Activated CD4-positive, alpha-beta T cell treated with anti-CD3 and anti-CD28 coated beads, Interleukin-2, amount 50 U/mL, for 4 hours (primary cell): ENCODE data around the gene DOCK10.

Experiments
- DNase-seq, 2 experiments: peaks; one replicate each; pipeline ENCODE4 v3.0.0-alpha.2; 2020

The DOCK10 gene

GRCh38 chr2:224869601-224870233, 172.6 kb downstream of the DOCK10 start:
- no peak for DNase-seq

GRCh38 chr2:224865016-224865415, 177.3 kb downstream of the DOCK10 start:
- DNase-seq: no peak

DNA sequence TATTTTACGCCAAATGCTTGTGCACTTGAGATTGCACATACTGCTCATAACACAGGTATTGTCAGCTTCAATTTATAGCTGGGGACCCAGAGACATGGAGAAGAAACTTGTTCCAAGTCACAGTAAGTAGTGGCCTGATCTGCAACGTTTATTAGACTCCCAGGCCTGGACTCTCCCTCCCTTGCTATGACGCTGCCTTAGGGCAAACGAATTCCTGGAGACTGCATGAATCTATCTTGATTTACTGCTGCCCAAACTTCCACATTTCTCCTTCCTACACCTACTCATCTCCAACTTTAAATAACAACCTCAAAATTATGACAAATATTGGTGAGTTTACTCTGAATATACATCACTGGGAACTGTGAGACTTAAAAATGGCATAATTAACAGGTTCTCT, 181.0 kb downstream of the DOCK10 start:
- DNase-seq: no peak

- no peak for DNase-seq
Observed at GRCh38 chr2:224860786-224861185, 181.5 kb downstream of the DOCK10 start.

DNA sequence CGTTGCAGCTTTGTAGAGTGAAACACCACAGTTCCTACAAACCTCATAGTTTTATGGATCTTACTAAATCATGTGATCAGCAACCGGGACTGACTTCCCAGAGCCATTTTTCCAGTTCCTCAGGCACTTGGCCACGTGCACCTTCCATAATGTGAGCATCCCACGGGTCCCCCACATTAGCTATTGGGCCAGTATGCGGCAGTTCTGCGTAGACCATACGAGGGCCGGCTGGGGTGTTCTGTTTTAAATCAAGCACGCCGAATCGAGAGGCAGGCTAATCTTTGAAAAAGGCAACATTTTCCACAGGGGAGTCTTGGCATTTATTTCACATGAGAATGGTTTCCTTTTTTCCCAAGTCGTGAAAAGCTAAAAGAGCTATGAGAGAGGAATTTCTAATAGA, 190.5 kb downstream of the DOCK10 start:
- DNase-seq: no peak

- DNase-seq: no peak
Observed at GRCh38 chr2:224850081-224850480, 192.2 kb downstream of the DOCK10 start.

DNA sequence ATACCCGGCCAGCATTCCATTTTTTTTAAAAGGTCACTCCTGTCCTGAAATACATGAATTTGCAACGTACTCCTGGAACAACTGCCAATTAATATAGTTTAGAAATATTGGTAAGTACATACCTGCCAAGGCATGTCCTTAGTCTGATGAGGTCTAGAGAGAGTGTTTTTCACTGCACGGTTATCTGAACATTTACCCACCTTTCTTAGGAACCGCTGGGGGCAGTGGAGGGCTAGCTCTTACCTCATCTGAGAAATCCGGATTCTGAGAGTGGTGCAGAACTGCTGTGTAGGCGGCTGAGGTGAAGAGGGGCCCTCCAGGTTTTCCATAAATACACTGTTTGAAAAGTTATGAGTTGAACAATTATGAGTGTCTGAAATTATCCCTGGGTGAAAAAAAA, 193.0 kb downstream of the DOCK10 start:
- DNase-seq: no peak

DNA sequence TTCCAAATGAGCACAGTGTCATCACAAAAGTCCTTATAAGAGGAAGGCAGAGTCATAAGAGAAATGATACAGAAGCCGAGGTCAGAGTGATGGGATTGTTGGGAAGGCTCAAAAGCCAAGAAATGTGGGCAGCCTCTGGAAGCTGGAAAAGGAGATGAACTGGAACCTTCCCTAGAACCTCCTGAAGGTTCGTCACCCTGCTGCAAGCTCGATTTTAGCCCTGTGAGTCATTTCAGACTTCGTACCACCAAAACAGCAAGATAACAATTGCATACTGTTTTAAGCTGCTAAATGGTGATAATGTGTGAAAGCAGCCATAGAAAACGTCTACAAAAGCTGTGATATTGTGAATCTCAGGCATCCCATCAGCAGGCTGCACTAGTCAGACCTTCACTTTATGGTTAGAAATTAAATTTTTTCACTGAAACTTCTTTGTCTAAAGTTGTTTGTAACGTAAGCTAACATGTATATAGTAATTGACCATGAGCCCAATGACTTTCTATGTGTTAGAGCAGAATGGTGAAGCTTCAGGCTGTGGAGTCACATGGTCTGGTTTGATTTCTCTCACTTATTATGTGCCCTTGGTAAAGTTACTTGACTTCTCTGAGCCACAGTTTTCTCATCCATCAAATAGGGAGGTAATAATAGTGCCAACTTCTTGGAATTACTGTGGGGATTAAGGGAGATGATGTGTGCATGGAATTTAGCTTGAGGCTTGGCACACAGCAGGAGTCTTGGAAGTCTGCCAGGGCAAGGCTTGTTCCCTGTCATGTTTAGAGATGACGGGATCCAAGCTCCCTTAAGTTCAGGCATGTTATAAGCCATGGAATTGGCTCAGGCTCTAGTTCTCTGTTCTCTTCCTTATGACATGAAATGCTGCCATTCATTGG, 194.1 kb downstream of the DOCK10 start:
- DNase-seq: no peak

- DNase-seq: no peak
Observed at GRCh38 chr2:224847381-224847780, 194.9 kb downstream of the DOCK10 start.

DNA sequence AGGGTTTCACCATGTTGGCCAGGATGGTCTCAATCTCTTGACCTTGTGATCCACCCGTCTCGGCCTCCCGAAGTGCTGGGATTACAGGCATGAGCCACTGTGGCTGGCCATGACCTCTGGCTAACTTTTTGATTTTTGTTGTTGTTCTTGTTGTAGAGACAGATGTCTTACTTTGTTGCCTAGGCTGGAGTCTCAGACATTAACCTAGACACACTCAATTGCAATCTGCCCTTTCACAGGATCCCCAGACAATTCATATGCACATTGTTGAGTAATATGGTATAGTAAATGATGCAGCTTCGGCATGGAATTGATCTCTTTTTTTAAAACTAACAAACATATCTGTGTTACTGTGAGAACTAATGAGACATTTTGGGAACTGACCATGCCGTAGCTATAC, 195.6 kb downstream of the DOCK10 start:
- no peak for DNase-seq

- no peak for DNase-seq
Observed at GRCh38 chr2:224846161-224846560, 196.1 kb downstream of the DOCK10 start.

- no peak for DNase-seq
Observed at GRCh38 chr2:224843141-224843540, 199.1 kb downstream of the DOCK10 start.

- DNase-seq: no peak
Observed at GRCh38 chr2:224841910-224842309, 200.4 kb downstream of the DOCK10 start.

GRCh38 chr2:224838335-224838734, 203.9 kb downstream of the DOCK10 start:
- no peak for DNase-seq

- DNase-seq: no peak
Observed at GRCh38 chr2:224837558-224837957, 204.7 kb downstream of the DOCK10 start.

- DNase-seq: no peak
Observed at GRCh38 chr2:224837066-224837465, 205.2 kb downstream of the DOCK10 start.

GRCh38 chr2:224836263-224836662, 206.0 kb downstream of the DOCK10 start:
- no peak for DNase-seq

DNA sequence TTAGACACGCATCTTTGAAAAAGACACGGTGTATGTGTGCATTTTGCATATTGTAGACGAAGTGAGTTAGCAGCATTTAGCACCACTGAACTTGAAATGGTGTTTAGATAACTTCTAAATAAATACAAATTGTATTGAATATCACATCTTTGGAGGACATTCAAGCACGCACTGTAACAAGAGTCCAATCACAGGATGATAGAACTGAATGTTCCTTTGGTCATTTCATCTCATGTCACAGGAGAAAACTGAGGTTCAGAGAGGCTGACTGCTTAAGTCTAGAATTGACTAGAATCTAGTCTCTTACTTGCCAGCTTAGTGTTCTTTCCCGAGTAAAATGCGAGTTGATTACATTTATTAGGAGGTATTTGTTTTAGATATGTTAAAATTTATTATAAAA, 206.9 kb downstream of the DOCK10 start:
- no peak for DNase-seq

DNA sequence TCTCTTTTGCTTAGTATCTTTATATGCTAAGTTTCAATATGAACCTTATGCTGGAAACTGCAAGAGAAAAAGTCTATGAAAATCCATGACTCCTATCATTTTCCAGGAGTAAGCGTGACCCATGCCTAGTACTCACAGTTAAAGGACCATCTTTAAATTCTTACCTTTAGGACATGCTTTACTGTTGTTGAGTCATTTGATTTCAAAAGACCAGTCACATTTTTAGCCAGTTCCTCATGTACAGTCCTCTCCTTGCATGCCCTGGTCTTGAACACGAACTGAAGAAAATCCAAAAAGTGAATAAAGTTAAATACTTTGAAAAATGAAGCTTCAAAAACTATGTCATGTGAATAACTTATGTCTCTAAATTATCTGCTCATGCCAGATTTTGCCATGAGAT, 208.3 kb downstream of the DOCK10 start:
- no peak for DNase-seq

DNA sequence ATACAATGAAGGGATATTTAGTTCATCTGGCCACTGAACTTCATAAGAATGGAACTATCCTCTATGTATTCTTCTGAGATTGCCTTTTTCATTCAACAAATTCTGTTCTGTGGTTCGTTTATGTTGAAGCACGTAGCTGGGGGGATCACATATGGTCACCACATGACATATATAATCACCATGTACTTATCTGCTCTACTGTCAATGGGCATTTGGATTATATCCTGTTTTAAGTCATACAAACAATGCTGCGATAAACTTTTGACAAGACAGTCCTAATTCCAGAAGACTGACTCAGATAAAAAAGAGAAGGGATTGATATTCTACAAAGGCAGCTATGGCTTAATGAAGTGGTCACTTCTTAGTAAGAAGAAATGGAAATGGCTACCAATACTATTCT, 210.1 kb downstream of the DOCK10 start:
- no peak for DNase-seq

- no peak for DNase-seq
Observed at GRCh38 chr2:224831530-224831929, 210.7 kb downstream of the DOCK10 start.

GRCh38 chr2:224820283-224820991, 221.8 kb downstream of the DOCK10 start:
- no peak for DNase-seq

- no peak for DNase-seq
Observed at GRCh38 chr2:224819075-224819474, 223.2 kb downstream of the DOCK10 start.

- DNase-seq: no peak
Observed at GRCh38 chr2:224817676-224818075, 224.6 kb downstream of the DOCK10 start.
